ENCODE data around the gene CTTN.

Gene CTTN

DNA sequence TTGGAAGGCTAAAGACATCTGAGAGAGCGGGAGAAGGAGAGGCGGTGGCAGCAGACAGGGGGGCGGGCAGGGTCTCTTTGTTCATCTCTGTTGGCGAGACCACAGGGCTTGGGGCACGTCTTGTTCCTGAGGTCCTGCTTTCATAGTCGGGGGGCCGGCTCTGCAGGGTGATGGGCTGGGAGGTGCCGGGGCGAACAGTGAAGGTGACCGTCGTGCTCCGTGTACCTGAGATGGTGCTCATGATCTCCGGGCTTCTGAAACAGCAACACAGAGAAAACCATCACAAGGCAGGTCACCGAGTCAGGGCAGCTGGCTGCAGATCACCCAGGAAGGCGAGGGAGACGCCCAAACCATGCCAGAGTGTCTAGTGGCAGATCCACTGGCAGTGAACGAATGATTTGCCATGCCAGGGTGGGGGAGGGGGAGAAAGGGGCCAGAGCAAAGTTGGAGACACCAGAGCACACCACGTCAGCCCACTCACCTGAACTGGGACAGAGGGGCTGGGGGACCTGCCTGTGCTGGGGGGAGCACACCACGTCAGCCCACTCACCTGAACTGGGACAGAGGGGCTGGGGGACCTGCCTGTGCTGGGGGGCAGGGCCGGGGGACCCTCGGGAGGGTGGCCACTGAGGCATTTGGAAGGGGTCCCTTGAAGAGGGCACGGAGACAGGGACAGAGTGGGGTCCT lies 75.0 kb downstream of the CTTN start:
- H3K4me3 ChIP-seq (ENCODE audit: low read length, poor library complexity, severe bottlenecking), result no peak overlapping the region
- no peaks in the 10 kb centered on the region for H3K79me2 ChIP-seq (ENCODE audit: insufficient read depth, low read length)
- no peaks in the 10 kb centered on the region for H3K36me3 ChIP-seq (ENCODE audit: insufficient read depth, low read length)
- no peak for TF ChIP-seq EZH2phosphoT487 (IDR thresholded peaks at IDR 0.05; ENCODE audit: borderline replicate concordance)
- TF ChIP-seq, protein P1, sequence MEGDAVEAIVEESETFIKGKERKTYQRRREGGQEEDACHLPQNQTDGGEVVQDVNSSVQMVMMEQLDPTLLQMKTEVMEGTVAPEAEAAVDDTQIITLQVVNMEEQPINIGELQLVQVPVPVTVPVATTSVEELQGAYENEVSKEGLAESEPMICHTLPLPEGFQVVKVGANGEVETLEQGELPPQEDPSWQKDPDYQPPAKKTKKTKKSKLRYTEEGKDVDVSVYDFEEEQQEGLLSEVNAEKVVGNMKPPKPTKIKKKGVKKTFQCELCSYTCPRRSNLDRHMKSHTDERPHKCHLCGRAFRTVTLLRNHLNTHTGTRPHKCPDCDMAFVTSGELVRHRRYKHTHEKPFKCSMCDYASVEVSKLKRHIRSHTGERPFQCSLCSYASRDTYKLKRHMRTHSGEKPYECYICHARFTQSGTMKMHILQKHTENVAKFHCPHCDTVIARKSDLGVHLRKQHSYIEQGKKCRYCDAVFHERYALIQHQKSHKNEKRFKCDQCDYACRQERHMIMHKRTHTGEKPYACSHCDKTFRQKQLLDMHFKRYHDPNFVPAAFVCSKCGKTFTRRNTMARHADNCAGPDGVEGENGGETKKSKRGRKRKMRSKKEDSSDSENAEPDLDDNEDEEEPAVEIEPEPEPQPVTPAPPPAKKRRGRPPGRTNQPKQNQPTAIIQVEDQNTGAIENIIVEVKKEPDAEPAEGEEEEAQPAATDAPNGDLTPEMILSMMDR (conservative IDR thresholded peaks at IDR 0.05; ENCODE audit: low read length), result no peak
- no peaks in the 10 kb centered on the region for H4K20me1 ChIP-seq (ENCODE audit: insufficient read depth, low read length, poor library complexity, severe bottlenecking)
- H3K9me3 ChIP-seq (ENCODE audit: insufficient read depth, low read depth, low read length), result no peaks in the 10 kb centered on the region
- no peak overlapping the region for H2AFZ ChIP-seq (ENCODE audit: low read length)
- peaks cover 3% of the 10 kb centered on the region for H3K4me1 ChIP-seq (ENCODE audit: insufficient read depth, low read length, poor library complexity, severe bottlenecking)
- no peaks in the 10 kb centered on the region for H3F3A ChIP-seq (ENCODE audit: low read depth)
- no peak overlapping the region for H3K9ac ChIP-seq (ENCODE audit: low read depth, low read length, poor library complexity, severe bottlenecking)
- no peaks in the 10 kb centered on the region for H3K27me3 ChIP-seq (ENCODE audit: insufficient read depth, low read length, poor library complexity, severe bottlenecking)
- no peak overlapping the region for H3K4me2 ChIP-seq (ENCODE audit: low read depth, low read length, poor library complexity, severe bottlenecking)
- no peaks in the 10 kb centered on the region for H3K9me2 ChIP-seq (replicated peaks; ENCODE audit: low read depth, low read length)

DNA sequence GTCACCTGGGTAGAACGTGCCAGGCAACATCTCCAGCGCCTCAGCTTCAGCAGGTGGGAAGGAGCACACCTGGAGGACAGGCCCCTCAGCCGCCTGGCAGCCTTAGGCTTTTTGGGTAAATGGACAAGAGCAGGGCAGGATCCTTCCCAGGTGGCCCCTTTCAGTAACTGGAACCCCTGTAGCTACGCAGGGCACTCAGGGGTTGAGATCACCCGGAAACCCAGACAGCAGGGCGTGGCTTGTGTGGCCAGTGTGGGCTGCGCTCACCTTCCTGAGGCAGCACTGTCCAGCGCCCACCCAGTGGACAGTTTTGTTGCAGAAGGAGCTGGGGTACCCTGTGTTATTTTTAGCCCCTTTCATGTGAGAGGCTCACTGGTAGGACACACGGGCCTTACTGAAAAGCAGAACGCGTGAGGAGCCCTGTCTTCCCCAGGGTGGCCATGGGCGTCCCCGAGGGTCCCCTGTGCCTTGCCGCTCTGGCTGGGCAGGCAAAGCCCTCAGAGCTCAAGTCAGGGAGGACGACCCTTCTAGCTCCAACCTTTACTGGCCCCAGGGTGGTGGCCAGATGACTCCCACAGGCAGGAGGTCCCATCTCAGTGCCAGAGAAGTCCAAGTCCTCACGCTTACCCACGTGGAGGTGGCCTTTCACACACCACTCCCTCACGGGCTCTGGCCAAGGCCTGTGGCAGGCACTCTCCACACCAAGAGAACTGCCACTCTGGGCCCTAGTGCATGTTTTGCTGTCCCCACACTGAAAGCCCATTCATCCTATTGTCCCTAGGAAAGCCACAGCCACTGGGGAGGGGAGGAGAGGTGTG lies 75.8 kb downstream of the CTTN start:
- H2AFZ ChIP-seq (ENCODE audit: low read length), result no peak overlapping the region
- TF ChIP-seq, protein P1 (conservative IDR thresholded peaks at IDR 0.05; ENCODE audit: low read length), result no peak
- TF ChIP-seq EZH2phosphoT487 (IDR thresholded peaks at IDR 0.05; ENCODE audit: borderline replicate concordance), result no peak
- H3K36me3 ChIP-seq (ENCODE audit: insufficient read depth, low read length), result no peaks in the 10 kb centered on the region
- H3K9ac ChIP-seq (ENCODE audit: low read depth, low read length, poor library complexity, severe bottlenecking), result no peak overlapping the region
- no peaks in the 10 kb centered on the region for H3K9me3 ChIP-seq (ENCODE audit: insufficient read depth, low read depth, low read length)
- no peaks in the 10 kb centered on the region for H3F3A ChIP-seq (ENCODE audit: low read depth)
- no peaks in the 10 kb centered on the region for H4K20me1 ChIP-seq (ENCODE audit: insufficient read depth, low read length, poor library complexity, severe bottlenecking)
- no peak overlapping the region for H3K4me3 ChIP-seq (ENCODE audit: low read length, poor library complexity, severe bottlenecking)
- H3K4me1 ChIP-seq (ENCODE audit: insufficient read depth, low read length, poor library complexity, severe bottlenecking), result peaks cover 3% of the 10 kb centered on the region
- H3K79me2 ChIP-seq (ENCODE audit: insufficient read depth, low read length), result no peaks in the 10 kb centered on the region
- H3K9me2 ChIP-seq (replicated peaks; ENCODE audit: low read depth, low read length), result no peaks in the 10 kb centered on the region
- no peak overlapping the region for H3K4me2 ChIP-seq (ENCODE audit: low read depth, low read length, poor library complexity, severe bottlenecking)
- H3K27me3 ChIP-seq (ENCODE audit: insufficient read depth, low read length, poor library complexity, severe bottlenecking), result no peaks in the 10 kb centered on the region

DNA sequence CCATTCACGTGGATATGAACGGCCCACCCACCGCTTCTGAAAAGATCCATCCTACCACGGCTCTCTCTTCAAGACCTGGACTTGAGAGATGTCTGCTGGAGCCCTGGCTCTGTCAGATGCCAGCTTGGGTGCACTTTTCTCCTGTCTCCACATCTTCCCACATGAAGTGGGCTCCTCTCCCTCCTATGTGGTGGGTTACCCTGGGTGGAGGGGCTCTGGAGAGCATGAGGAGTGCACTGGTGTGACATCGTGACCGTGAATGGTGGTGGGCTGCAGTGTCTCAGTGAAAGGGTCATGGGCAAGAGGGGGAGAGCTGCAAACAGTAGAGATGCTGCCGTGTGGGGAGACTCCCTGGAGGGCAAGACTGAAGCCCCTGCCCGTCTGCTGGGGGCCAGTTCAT lies 76.4 kb downstream of the CTTN start:
- Histone ChIP-seq H3K9me3 (ENCODE audit: insufficient read depth, low read depth, low read length) (no peaks in the 10 kb centered on the region), H3F3A (ENCODE audit: low read depth) (no peaks in the 10 kb centered on the region), H3K9me2 (replicated peaks; ENCODE audit: low read depth, low read length) (no peaks in the 10 kb centered on the region), H3K4me3 (ENCODE audit: low read length, poor library complexity, severe bottlenecking) (no peak overlapping the region), H3K9ac (ENCODE audit: low read depth, low read length, poor library complexity, severe bottlenecking) (no peak overlapping the region), H3K36me3 (ENCODE audit: insufficient read depth, low read length) (no peaks in the 10 kb centered on the region), H3K4me2 (ENCODE audit: low read depth, low read length, poor library complexity, severe bottlenecking) (no peak overlapping the region), H4K20me1 (ENCODE audit: insufficient read depth, low read length, poor library complexity, severe bottlenecking) (no peaks in the 10 kb centered on the region), H3K27me3 (ENCODE audit: insufficient read depth, low read length, poor library complexity, severe bottlenecking) (no peaks in the 10 kb centered on the region), H3K79me2 (ENCODE audit: insufficient read depth, low read length) (no peaks in the 10 kb centered on the region), H3K4me1 (ENCODE audit: insufficient read depth, low read length, poor library complexity, severe bottlenecking) (peaks cover 2% of the 10 kb centered on the region), H2AFZ (ENCODE audit: low read length) (no peak overlapping the region)
- TF ChIP-seq EZH2phosphoT487 (IDR thresholded peaks at IDR 0.05; ENCODE audit: borderline replicate concordance), result no peak
- TF ChIP-seq, protein P1 (conservative IDR thresholded peaks at IDR 0.05; ENCODE audit: low read length), result no peak
